Measurements from ENCODE around the gene FLOT2. TPM values are rescaled to one million over a fixed set of nuclear protein-coding genes. Genes with fewer than 3 reads are reported as not detected.

FLOT2 gene
- total and polyA plus RNA-seq, 8 donors: 66.3 to 171 (median 77.7) TPM

DNA sequence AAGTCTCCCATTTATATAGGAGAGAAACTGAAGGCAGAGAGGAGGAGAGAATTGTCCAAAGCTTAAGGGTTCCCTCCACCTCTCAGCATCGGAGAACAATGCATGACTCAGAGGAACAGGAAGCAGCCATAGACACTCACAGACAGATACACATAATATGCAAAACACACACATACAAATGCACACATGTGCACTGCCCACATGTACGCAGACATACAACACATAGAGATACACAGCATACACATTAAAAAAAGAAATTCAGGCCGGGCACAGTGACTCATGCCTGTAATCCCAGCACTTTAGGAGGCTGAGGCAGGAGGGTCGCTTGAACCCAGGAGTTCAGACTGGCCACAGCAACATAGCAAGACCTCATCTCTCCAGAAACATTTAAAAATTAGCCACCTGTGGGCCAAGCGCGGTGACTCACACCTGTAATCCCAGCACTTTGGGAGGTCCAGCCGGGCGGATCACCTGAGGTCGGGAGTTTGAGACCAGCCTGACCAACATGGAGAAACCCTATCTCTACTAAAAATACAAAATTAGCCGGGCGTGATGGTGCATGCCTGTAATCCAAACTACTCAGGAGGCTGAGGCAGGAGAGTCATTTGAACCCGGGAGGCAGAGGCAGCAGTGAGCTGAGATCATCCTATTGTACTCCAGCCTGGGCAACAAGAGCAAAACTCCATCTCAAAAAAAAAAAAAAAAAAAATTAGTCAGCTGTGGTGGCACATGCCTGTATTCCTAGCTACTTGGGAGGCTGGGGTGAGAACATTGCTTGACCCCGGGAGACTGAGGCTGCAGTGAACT lies 31.4 kb downstream of the FLOT2 start:
- DNase-seq: peak in 1 of 4 donors; percentile 36
- Histone ChIP-seq H3K4me1 (peaks cover 0 to 6% of the 10 kb centered on the region in 2 donors), H3K9me3 (no peaks in the 10 kb centered on the region), H3K36me3 (peaks cover 0 to 4% of the 10 kb centered on the region in 2 donors), H3K27ac (peak overlapping the region; percentile 5 to 41), H3K27me3 (no peaks in the 10 kb centered on the region), H3K4me3 (no peak overlapping the region)
- no peak for TF ChIP-seq CTCF (IDR thresholded peaks at IDR 0.05)
- intact Hi-C loops (cut with DNase I): no loop called here
- ATAC-seq: no peak

- Histone ChIP-seq H3K9me3 (no peaks in the 10 kb centered on the region), H3K4me3 (no peak overlapping the region), H3K27ac (peak overlapping the region; percentile 5 to 41), H3K36me3 (peaks cover 0 to 14% of the 10 kb centered on the region in 2 donors), H3K4me1 (peaks cover 0 to 6% of the 10 kb centered on the region in 2 donors), H3K27me3 (no peaks in the 10 kb centered on the region)
- no peak for TF ChIP-seq CTCF (IDR thresholded peaks at IDR 0.05)
- intact Hi-C loops (cut with DNase I): no loop called here
- ATAC-seq (no peak), DNase-seq (peak in 1 of 4 donors; percentile 33)
Observed at GRCh38 chr17:28864991-28865849, 32.3 kb downstream of the FLOT2 start.

DNA sequence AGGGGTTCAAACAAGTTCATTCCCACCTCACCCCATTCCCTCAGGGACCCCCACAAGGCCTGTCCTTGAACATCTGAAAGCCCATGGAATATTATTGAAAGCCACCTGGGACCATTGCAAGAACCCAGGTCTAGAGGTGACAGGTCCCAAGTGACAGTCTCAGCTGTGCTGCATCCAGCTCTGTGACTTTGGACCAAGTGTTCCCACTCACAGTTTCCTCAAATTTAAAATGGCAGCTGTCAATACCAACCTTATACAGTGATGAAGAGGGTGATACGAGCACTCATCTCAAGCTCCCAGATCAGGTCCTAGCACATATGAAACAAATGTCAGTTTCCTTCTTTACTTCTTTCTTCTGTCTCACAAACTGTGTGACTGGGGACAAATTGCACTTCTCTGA lies 33.6 kb downstream of the FLOT2 start:
- Histone ChIP-seq H3K27me3 (no peaks in the 10 kb centered on the region), H3K27ac (no peak overlapping the region), H3K4me3 (no peak overlapping the region), H3K4me1 (peaks cover 0 to 6% of the 10 kb centered on the region in 2 donors), H3K36me3 (peaks cover 0 to 25% of the 10 kb centered on the region in 2 donors), H3K9me3 (no peaks in the 10 kb centered on the region)
- ATAC-seq (no peak), DNase-seq (no peak)
- intact Hi-C loops (cut with DNase I): no loop called here
- no peak for TF ChIP-seq CTCF (IDR thresholded peaks at IDR 0.05)

GRCh38 chr17:28862561-28862960 lies 35.0 kb downstream of the FLOT2 start:
- no peaks in the 10 kb centered on the region for H3K9me3 ChIP-seq
- no peak for ATAC-seq
- TF ChIP-seq CTCF (IDR thresholded peaks at IDR 0.05): no peak
- H3K4me1 ChIP-seq: peaks cover 0 to 6% of the 10 kb centered on the region in 2 donors
- H3K4me3 ChIP-seq: no peak overlapping the region
- intact Hi-C loops (cut with DNase I): no loop called here
- peaks cover 0 to 39% of the 10 kb centered on the region in 2 donors for H3K36me3 ChIP-seq
- no peaks in the 10 kb centered on the region for H3K27me3 ChIP-seq
- H3K27ac ChIP-seq: no peak overlapping the region
- DNase-seq: no peak

All from left lung (tissue), 10 donors.